Panc1 (cell line): ENCODE results near the gene IRS4.

Experiments
- POLR2AphosphoS5 ChIP-seq: IDR thresholded peaks from 2 replicates; pipeline ENCODE4 v1.6.1; 2012; ENCODE audit warnings: mild to moderate bottlenecking, low read depth, low read length, moderate library complexity
- TF ChIP-seq, protein P1 (sequence below): fragments of 450-650 bp; IDR thresholded peaks from 2 replicates; pipeline ENCODE4 v1.5.1; 2017; ENCODE audit warnings: mild to moderate bottlenecking

DNA sequence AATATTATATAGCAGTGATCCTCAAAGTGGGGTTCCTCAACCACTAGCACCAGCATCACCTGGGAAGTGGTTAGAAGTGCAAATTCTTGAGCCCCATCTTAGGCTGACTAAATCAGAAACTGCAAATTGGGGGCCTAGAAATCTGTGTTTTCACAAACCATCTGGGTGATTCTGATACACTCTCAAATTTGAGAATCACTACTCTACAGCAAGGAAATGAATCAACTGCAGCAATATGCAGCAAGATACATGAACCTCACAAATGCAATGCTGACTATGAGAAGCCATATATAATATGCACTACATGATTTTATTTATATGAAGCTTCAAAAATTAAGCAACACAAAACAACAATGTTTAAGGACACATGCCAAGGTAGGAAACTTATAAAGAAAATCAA, 36.2 kb upstream of the IRS4 start:
- TF ChIP-seq, protein P1, sequence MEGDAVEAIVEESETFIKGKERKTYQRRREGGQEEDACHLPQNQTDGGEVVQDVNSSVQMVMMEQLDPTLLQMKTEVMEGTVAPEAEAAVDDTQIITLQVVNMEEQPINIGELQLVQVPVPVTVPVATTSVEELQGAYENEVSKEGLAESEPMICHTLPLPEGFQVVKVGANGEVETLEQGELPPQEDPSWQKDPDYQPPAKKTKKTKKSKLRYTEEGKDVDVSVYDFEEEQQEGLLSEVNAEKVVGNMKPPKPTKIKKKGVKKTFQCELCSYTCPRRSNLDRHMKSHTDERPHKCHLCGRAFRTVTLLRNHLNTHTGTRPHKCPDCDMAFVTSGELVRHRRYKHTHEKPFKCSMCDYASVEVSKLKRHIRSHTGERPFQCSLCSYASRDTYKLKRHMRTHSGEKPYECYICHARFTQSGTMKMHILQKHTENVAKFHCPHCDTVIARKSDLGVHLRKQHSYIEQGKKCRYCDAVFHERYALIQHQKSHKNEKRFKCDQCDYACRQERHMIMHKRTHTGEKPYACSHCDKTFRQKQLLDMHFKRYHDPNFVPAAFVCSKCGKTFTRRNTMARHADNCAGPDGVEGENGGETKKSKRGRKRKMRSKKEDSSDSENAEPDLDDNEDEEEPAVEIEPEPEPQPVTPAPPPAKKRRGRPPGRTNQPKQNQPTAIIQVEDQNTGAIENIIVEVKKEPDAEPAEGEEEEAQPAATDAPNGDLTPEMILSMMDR, result no peak
- no peak for TF ChIP-seq POLR2AphosphoS5
